Pancreas (tissue), 8 donors: ENCODE measurements around the gene SLC27A5. TPM values are rescaled to one million over a fixed set of nuclear protein-coding genes. Genes with fewer than 3 reads are reported as not detected.

Experiments
- microRNA-seq, 2 donors: library from miRNA; unstranded; fragments of <30 nt; microRNA quantifications; one replicate each; pipeline versions ENCODE4 to v1.1.0, GENCODE V29; 2019 to 2020
- polyA plus RNA-seq, 2 donors: library from polyadenylated mRNA; stranded (reverse); fragments of 200-250 nt; gene quantifications; one replicate each; pipeline ENCODE4 v1.2.3, GENCODE V29; 2013
- total RNA-seq, 6 donors: library from RNA; stranded (reverse); fragmentation: NEBNext Ultra II Directional in 4 of 6; extraction: Animal tissue kit (Norgen Biotek cat#: 25700) in 4 of 6; gene quantifications; one replicate each; pipeline versions ENCODE4 v1.2.1 to v1.2.4, GENCODE V29; 2021 to 2023
- donor health status: healthy with polysubstance abuse.
- donor health status: DM: no; HTN: no; CAD: no; lungs with moderate emphysema.
- donor health status: DM: no; HTN: no; CAD: no.
- donor health status: Bipolar disorder and iron deficiency.
- donor health status: DM: yes; HTN: yes; CAD: no.
- donor health status: DM: no; HTN: no; CAD: no.
- donor health status: DM: no; HTN: no; CAD: no.
- donor health status: DM: yes; HTN: yes; CAD: no.

The SLC27A5 gene
- total and polyA plus RNA-seq, 8 donors = 3.0 to 15.6 (median 6.1) TPM

Small RNA genes within 50 kb of the gene (microRNA-seq; reads per million reads assigned to microRNA genes)
- 0 reads per million in 2 donors for gene MIR6807

Other genes with a start within 250 kb of the SLC27A5 start
- gene ZNF8, start 233.0 kb downstream of the SLC27A5 start, total RNA-seq = 1 to 10 TPM; 1.6 to 3.6 (median 2.0) TPM
- gene ZNF8, start 233.0 kb downstream of the SLC27A5 start, polyA plus RNA-seq = 1 to 10 TPM; 1.4 to 1.5 TPM
- 10 to 100 TPM in 5 of 6 donors, 1 to 10 TPM in 1; 8.6 to 17.6 (median 14.0) TPM for gene ERVK3-1, start 206.6 kb downstream of the SLC27A5 start, total RNA-seq
- 10 to 100 TPM; 21.0 to 41.6 TPM for gene ERVK3-1, start 206.6 kb downstream of the SLC27A5 start, polyA plus RNA-seq
- 1 to 10 TPM in 4 of 6 donors, under 1 TPM in 2; 0.97 to 2.5 (median 1.6) TPM for gene ZSCAN22, start 185.0 kb downstream of the SLC27A5 start, total RNA-seq
- under 1 TPM; 0.65 to 0.87 TPM for gene ZSCAN22, start 185.0 kb downstream of the SLC27A5 start, polyA plus RNA-seq
- 10 to 100 TPM in 1 of 6 donors, 1 to 10 TPM in 5; 3.3 to 10.6 (median 5.9) TPM for gene A1BG, start 158.5 kb downstream of the SLC27A5 start, total RNA-seq
- 10 to 100 TPM; 22.3 to 49.0 TPM for gene A1BG, start 158.5 kb downstream of the SLC27A5 start, polyA plus RNA-seq
- 1 to 10 TPM in 5 of 6 donors, under 1 TPM in 1; 0.95 to 2.0 (median 1.4) TPM for gene ZNF497, start 149.2 kb downstream of the SLC27A5 start, total RNA-seq
- 1 to 10 TPM; 4.7 to 5.3 TPM for gene ZNF497, start 149.2 kb downstream of the SLC27A5 start, polyA plus RNA-seq
- 1 to 10 TPM; 1.1 to 1.9 (median 1.7) TPM for gene ZNF837, start 131.0 kb downstream of the SLC27A5 start, total RNA-seq
- gene ZNF837, start 131.0 kb downstream of the SLC27A5 start, polyA plus RNA-seq = 1 to 10 TPM; 3.1 to 3.8 TPM
- gene RPS5, start 124.7 kb downstream of the SLC27A5 start, total RNA-seq = 1,000 to 10,000 TPM in 2 of 6 donors, 100 to 1,000 TPM in 4; 637 to 1,373 (median 887) TPM
- gene RPS5, start 124.7 kb downstream of the SLC27A5 start, polyA plus RNA-seq = 100 to 1,000 TPM; 699 to 891 TPM
- not detected for gene RNF225, start 116.3 kb downstream of the SLC27A5 start, total RNA-seq
- not detected for gene RNF225, start 116.3 kb downstream of the SLC27A5 start, polyA plus RNA-seq
- 1 to 10 TPM; 4.3 to 8.5 (median 5.1) TPM for gene ZNF584, start 103.3 kb downstream of the SLC27A5 start, total RNA-seq
- 1 to 10 TPM; 4.1 to 6.5 TPM for gene ZNF584, start 103.3 kb downstream of the SLC27A5 start, polyA plus RNA-seq
- gene ZNF132, start 71.8 kb downstream of the SLC27A5 start, total RNA-seq = 1 to 10 TPM; 1.4 to 6.1 (median 2.1) TPM
- gene ZNF132, start 71.8 kb downstream of the SLC27A5 start, polyA plus RNA-seq = 1 to 10 TPM; 1.1 to 2.0 TPM
- 1 to 10 TPM; 3.5 to 5.6 (median 4.2) TPM for gene ZNF324B, start 60.4 kb downstream of the SLC27A5 start, total RNA-seq
- gene ZNF324B, start 60.4 kb downstream of the SLC27A5 start, polyA plus RNA-seq = 1 to 10 TPM; 3.0 to 4.5 TPM
- gene ZNF324, start 44.9 kb downstream of the SLC27A5 start, total RNA-seq = 1 to 10 TPM; 4.2 to 7.3 (median 6.3) TPM
- 1 to 10 TPM; 3.5 to 5.5 TPM for gene ZNF324, start 44.9 kb downstream of the SLC27A5 start, polyA plus RNA-seq
- 1 to 10 TPM; 4.4 to 6.6 (median 5.1) TPM for gene ZNF446, start 35.6 kb downstream of the SLC27A5 start, total RNA-seq
- 10 to 100 TPM; 19.9 to 23.6 TPM for gene ZNF446, start 35.6 kb downstream of the SLC27A5 start, polyA plus RNA-seq
- 1 to 10 TPM; 4.3 to 9.3 (median 6.3) TPM for gene ZBTB45, start 7.8 kb upstream of the SLC27A5 start, total RNA-seq
- 1 to 10 TPM; 5.8 to 7.5 TPM for gene ZBTB45, start 7.8 kb upstream of the SLC27A5 start, polyA plus RNA-seq
- gene TRIM28, start 32.1 kb upstream of the SLC27A5 start, total RNA-seq = 100 to 1,000 TPM; 128 to 212 (median 174) TPM
- 100 to 1,000 TPM; 189 to 208 TPM for gene TRIM28, start 32.1 kb upstream of the SLC27A5 start, polyA plus RNA-seq
- gene CHMP2A, start 43.1 kb upstream of the SLC27A5 start, total RNA-seq = 10 to 100 TPM; 45.8 to 68.0 (median 58.4) TPM
- 100 to 1,000 TPM; 108 to 118 TPM for gene CHMP2A, start 43.1 kb upstream of the SLC27A5 start, polyA plus RNA-seq
- 10 to 100 TPM; 23.0 to 30.1 (median 25.3) TPM for gene UBE2M, start 46.6 kb upstream of the SLC27A5 start, total RNA-seq
- 10 to 100 TPM; 22.0 to 33.0 TPM for gene UBE2M, start 46.6 kb upstream of the SLC27A5 start, polyA plus RNA-seq
- gene MZF1, start 61.3 kb upstream of the SLC27A5 start, total RNA-seq = 10 to 100 TPM in 5 of 6 donors, 1 to 10 TPM in 1; 9.8 to 25.0 (median 11.6) TPM
- 10 to 100 TPM; 53.9 to 70.2 TPM for gene MZF1, start 61.3 kb upstream of the SLC27A5 start, polyA plus RNA-seq